Activated CD4-positive, alpha-beta T cell treated with anti-CD3 and anti-CD28 coated beads, Interleukin-2, Interleukin-6, amounts not matched to agents 100 ng/mL and 50 ng/mL, durations not matched to agents 16 hours and 8 hours (primary cell): ENCODE results near the gene TKTL1.
A peak's percentile ranks its signal among the peaks of the same experiment; 100 is the strongest.
"Not testable (repeated sequence)": the region's sequence is repeated elsewhere in the genome, so short reads cannot be mapped to it uniquely, and the experiment has no call there.

ENCODE experiments used
- DNase-seq: peaks from one replicate; pipeline ENCODE4 v3.0.0-alpha.2; 2020

The TKTL1 gene

DNA sequence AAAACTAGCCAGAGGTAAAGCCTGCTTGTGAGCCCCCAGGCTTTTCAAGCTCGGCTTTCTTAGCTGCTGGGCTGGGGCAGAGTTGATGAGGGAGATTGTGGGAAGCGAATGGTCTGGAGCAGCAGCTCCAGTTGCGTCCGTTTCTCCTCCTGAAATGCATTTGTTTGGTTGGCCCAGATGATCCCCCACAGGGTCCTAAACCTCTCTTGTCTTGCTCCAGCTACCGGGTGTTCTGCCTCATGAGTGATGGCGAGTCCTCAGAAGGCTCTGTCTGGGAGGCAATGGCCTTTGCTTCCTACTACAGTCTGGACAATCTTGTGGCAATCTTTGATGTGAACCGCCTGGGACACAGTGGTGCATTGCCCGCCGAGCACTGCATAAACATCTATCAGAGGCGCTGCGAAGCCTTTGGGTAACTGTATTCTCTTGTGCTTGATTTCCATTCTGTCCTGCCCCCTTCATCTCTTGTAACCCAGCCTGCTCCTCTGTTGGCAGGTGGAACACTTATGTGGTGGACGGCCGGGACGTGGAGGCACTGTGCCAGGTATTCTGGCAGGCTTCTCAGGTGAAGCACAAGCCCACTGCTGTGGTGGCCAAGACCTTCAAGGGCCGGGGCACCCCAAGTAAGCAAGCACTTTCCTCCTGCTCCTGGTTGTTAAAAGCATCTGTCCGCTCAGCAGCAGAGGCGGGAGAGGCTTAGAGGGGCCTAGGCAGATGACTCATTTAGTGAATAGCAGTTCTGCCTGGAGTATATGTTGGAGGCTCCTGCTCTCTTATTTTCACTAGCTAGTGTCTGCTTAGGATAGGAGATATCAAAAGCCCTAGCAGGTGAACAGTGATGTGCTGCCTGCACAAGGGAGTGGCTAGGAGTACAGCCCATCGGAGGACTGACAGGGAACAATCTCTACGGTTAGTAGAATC is 15.3 kb downstream of the TKTL1 start:
- DNase-seq: peak; percentile 13

DNA sequence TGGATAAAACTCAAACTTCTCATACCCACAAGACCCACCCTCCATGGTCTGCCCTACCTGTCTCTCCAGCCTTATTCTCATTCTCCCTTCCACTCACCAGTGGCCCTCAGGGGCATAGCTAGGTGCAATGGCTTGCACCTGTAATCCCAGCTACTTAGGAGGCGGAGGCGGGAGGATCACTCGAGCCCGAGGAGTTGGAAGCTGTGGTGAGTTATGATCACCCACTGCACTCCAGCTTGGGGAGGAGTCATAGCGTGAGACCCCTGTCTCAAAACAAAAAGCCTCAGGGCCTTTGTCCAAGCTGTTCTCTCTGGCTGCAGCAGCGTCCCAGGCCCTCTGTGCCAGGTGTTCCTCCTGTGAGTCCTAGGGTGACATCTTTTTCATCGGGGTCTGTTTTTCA is 16.5 kb downstream of the TKTL1 start:
- no peak for DNase-seq

DNA sequence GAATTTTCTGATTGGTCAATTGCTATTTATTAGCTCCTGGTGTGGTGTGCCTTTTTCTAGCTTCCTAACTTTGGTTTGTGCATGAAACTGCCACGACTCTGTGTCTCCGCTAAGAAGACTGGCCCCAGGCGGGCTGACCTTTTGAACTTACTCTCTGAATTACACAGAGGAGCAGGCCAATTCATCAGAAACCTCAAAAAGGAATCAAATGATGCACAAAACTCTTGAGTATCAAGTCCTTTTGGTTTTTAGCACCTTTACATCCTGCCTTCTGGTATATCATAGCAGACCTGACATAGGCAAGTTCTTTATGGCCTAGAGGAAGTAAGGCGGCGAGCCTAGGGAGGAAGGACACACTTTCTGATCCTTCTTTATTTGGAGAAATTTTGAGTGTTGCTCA is 17.6 kb downstream of the TKTL1 start:
- DNase-seq: peak; percentile 60

DNA sequence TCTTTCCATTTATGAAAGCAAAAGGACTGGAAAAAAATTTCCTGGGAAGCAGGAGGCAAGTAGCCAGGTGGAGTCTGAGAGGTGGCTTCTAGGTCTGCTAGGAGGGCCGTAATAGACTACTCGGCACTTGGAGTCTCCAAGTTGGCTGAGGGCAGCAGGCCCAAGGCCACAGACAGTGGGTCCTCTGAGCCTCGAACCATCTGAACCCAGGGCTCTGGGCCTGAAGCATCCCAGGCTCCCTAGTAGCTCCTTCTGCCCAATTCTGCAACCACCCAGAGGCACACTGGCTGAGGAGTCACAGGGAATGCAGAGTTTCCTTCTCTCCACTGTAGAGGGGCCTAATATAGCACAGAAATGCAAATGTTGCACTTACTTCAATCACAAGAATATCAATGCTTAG is 19.8 kb downstream of the TKTL1 start:
- no peak for DNase-seq

DNA sequence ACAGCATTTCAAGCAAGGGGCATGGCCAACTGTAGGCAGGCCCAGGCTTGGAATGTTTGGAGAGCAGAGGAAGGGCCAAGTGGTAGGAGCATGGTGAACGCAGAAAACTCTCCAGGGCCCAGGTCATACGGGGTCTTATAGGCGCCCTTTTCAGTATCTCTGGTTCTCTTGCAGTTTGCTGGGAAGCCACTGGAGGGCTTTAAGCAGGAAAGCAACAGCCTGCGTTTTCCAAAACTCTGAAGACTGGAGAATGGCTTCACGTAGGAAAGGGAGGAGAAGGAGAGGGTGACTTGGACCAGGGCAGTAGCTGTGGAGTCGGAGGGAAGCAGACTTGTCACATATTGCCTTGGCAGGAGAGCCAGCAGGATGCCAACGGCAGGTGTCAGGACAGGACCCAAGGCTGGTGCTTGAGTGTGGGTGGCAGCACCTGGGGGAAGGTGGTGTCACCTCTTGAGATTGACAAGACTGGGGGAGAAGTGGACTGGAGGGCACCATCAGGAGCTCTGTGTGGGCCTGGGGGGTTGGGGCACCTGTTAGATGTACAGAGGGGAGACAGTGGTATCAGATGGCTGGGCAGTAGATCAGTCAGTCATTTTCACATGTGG is 21.9 kb downstream of the TKTL1 start:
- DNase-seq: no peak

DNA sequence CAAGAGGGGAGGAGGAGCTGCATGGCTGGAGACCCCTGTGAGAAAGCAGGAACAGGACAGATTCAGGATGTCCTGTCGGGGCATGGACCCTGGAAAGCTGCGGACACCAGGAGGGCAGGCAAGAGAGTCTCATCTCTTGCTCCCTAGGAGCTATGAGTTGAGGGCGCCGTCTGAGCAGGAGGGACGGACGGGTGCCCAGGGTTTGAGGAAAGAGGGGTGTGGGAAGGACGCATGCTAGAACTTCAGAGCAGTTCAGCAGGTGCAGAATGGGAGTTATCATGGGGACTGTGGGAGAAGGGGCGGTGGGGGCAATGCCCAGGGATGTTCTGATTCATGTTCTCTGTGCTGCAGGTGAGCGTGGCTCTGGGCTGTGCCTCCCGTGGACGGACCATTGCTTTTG is 24.8 kb downstream of the TKTL1 start:
- DNase-seq: no peak

DNA sequence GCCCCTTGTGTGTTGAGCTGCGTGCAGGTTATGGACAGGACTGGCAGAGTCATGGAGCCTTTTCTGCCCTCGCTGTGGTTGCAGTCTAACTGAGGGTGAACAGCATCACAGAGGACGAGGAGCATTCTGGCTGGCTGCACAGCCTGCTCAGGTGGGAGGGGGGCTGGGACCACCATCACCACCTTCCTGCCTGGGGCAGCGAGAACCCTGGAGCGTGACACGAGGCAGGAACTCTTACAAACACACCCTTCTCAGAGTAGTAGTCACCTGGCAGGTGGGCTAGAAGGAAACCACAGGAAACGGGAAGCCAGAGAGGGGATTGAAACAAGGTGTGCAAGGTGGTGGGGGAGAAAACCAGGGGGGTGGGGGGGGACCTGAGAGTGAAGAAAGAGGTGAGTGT is 25.6 kb downstream of the TKTL1 start:
- no peak for DNase-seq

DNA sequence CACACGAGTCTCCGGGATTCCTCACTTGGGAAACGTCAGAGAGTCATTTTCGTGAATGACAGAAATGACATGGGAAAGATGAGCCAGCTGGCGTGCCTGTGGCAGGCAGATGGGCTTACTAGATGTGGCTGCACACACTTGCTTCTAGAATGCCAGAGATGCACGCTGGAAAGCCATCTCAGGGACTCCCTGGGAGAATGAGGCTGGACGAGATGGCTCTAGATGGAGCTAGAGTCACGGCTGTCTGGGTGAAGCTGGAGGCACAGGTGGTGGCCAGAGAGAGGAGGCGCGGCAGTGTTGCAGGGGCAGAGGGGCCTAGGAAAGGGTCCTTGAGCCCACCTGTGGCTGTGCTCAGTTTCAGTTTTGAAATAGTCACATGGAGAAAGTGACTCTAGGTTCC is 26.0 kb downstream of the TKTL1 start:
- DNase-seq: no peak

DNA sequence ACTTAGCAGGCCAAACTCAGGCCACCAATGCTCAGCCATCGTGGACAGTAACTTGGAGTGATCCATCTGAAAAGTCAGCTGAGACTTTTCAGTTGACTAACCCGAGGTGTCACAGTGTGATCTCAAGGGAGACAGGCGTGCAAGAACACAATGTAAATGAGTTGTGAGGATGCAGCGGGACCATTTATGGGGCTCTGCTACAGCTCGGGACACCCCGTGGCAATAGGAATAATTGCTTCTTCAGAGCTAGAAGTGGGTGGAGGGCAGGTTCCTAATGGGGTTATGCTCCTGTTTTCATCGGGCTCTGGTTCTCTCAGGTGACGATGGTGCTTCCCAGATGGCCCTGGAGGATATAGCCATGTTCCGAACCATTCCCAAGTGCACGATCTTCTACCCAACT is 27.3 kb downstream of the TKTL1 start:
- no peak for DNase-seq

DNA sequence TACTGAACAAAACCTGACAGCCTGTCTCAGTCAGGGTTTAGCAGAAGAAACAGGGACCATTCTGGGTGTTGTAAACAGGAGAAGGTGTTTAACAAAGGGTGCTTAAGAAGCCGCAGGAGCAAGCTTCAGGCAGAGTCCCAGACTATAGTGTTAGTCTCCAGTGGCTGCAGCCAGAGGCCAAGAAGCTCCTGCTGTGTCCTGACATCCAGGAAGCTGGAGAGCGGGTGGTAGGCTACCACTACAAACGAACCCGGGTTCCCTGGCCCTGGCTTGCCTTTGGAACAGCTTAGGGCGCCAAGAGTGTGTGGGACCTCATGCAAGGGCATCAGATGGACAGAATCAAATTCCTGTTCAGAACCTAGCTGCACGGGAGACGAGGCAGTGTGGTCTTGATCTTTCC is 27.9 kb downstream of the TKTL1 start:
- DNase-seq: no peak

DNA sequence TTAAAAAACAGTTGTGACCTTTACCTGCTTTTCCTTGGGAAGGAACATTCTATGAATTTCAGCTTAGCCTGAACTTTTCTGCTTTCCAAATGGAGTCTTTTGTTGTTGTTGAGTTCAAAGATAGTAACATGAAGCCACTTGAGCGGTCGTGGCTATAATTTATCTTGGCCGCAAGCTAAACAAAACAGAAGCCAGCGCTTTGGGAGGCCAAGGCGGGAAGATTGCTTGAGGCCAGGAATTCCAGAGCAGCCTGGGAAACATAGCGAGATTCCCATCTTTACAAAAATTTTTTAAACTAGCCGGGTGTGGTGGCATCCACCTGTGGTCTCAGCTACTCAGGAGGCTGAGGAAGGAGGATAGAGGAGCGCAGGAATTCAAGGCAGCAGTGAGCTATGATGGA is 29.9 kb downstream of the TKTL1 start:
- no peak for DNase-seq

DNA sequence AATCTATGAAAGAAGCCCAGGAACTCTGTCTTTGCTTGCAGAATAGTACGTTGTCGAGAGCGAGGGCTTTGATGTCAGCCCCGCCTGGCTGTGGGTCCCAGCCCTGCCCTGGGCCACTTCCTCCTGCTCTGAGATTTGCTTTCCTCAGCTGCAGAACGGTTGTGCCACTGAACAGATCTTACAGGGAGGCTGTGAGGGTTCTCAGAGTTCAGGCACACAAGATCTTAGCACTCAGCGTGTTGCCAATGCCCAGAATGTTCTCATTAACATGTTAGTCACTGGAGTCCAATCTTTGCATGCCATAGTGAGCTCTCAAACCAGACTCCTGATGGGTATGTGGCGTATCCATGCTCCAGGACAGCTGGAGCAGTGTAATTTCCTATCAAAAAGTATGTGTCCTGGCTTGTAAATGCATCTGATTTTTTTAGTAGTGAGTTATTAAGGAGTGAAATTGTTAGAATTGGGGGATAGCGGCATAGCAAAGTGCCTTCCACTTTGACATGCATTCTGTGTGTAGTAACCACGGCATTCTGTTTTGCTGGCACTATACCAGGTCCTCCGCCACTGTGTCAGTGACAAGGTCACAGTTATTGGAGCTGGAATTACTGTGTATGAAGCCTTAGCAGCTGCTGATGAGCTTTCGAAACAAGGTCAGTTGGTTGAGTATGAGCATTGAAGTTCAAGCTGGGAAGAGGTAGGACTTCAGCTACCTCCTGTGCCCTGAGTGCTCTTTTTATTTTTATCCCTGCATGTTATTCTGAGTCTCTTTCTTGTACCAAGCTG is 31.6 kb downstream of the TKTL1 start:
- no peak for DNase-seq

DNA sequence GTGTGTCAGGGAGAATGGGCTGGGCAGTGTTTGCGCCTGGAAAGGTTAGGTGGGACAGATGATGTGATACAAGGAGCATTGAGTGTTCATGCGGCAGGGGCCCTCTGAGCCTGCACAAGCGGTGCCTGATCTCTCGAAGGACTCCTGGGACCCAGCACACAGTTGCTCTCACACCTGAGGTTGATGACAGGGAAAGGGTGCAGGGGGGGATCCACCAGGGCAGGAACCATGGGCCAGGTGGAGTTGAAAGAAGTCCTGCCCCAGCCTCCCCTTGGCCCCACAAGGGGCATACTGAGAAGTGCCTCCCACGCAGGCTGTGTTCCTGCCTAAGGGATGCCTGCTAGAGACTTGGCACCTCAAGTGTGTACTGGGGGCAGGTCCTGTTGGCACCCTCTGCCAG is 33.1 kb downstream of the TKTL1 start:
- no peak for DNase-seq

DNA sequence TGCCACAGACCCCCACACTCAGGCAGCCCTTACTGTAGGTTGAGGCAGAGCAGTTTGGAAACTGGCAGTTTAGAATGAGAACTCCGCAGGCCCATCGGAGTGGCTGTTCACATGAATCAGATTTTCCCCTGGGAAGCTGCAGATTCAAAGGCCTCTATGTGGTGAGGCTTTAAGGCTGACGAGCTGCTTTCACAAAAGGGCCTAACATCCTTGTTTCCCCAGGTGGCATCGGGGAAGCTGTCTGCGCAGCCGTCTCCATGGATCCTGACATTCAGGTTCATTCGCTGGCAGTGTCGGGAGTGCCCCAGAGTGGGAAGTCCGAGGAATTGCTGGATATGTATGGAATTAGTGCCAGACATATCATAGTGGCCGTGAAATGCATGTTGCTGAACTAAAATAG is 33.7 kb downstream of the TKTL1 start:
- no peak for DNase-seq

DNA sequence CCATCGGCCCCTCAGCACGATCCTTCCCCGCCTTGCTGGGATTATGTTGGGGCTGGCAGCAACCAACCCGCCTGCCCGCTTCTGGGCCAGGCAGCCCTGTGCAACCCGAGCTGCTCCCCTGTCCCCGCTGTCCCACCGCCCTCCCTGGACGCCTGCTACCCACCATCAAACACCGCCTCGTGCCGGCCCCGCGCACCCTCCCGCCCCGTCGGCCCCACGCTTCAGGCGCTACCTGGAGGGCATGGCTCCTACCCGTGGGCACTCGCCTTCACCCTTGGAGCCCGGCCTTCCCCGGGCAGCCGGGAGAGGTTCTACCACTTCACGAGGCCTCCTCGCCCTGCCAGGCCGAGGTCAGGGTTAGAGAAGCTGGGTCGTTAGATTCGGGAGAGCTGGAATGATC is 37.0 kb downstream of the TKTL1 start:
- no peak for DNase-seq

DNA sequence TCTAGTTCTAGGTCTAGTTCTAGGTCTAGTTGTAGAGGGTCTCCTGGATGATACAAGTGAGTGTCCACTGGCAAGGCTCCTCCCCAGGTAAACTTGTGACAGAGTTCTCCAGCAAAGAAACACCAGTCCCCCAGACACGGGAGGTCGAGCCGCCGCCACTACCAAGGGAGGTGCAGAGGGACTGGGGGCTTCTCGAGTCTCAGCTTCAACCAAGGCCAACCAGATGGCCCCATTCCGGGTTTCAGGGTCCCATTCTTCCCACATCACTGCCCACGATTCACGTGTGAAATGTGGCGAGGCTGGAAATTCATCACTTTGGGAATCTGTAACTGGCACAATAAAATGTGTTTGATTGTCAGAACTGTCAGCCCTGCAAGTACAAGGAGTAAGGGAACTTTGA is 37.5 kb downstream of the TKTL1 start:
- no peak for DNase-seq

DNA sequence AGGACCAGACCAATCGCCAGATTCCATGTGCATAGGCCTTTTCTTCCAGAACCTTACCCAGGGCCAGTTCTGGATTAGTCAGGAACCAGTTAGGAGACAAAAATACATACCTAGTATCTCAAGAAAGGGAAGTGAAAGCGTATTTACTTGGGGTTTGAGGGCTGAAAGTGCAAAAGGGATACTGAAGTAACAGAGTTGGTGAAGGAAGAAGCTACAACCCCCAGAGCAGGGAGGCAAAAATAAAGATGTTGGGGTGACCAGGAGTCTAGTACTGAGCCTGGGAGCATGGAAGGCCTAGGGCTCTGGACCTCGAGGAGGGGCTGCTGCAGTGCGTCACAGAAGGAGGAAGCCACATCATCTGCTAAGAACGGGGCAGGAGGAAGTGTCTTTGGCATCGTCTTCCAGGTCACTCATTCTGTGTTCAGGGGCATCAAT is 38.3 kb downstream of the TKTL1 start:
- no peak for DNase-seq

DNA sequence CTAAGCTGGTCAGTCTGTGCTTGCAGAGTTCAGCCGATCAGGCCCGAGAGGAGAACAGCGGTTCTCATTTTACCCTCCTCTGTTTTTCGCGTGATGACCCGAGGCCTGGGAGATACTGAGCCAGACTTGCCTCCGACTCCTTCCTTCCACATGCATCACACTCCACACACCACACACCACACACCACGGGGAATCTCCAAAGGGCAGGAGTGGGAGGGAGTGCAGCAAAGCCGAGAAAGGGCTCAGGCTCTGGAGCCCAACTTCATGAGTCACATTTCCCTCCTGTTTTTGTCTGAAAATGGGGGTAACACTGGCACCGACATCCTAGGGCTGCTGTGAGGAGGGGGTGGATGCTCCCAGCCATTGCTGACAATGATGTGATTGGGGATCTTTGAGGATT is 38.9 kb downstream of the TKTL1 start:
- DNase-seq: no peak

DNA sequence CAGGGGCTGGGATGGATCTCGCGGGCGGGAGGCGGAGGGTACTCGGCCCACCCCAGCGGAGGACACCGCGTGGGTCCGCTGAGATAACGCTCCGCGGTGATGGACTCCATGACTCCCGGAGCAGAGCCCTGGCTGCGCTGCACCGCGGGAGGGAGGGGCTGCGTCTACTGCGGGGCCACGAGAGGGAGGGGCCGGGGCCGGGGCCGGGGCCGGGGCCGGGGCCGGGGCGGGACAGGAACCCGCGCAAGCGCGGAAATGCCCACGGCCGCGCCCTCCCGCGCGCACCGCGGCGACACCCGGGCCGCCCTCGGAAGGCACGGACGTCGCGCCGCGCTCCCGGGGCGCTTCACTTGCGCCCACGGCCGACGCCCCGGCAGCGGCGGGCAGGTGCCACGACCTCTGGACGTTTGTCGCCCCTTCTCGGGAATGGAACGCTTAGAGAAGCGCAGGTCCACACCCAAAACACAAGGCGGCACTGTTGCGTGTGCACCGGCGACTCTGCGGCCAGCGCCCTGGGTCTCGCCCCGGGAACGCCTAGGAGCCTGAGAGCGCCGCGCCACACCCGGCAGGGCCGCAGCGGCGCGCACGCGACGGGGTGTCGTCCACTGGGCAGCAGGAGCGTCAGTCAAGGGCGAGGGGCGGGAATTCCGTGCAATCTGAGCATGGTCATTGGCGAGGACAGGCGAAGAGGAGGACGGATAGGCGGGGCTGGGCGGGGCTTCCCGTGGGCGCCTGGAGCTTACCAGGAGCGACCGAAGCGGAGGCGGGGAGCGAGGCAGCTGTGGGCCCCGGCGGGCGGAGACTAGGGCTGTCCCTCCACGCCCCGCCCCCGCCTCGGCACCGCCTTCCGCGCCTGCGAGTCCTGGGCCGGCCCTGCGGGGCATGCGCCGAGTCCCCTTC is 46.1 kb downstream of the TKTL1 start:
- not testable (repeated sequence) for DNase-seq

DNA sequence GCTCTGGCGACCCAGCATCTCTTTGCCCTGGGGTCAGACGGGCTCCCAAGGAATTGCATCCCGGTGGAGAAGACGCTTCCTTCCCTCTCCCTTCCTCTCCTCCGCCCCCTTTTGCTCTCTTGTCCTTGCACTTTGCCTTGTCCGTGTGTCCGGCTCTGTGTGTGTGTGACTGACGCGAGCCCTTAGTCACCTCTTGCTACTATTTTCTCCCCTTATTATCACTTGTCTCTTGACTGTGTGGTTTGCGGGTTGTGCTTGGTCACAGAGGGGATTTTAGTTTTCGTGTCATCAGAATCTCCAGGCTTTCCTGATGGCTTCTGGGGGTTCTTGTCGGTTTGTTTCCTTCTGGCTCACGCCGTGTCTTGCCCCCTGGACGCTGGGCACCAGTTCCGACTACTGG is 47.5 kb downstream of the TKTL1 start:
- not testable (repeated sequence) for DNase-seq

DNA sequence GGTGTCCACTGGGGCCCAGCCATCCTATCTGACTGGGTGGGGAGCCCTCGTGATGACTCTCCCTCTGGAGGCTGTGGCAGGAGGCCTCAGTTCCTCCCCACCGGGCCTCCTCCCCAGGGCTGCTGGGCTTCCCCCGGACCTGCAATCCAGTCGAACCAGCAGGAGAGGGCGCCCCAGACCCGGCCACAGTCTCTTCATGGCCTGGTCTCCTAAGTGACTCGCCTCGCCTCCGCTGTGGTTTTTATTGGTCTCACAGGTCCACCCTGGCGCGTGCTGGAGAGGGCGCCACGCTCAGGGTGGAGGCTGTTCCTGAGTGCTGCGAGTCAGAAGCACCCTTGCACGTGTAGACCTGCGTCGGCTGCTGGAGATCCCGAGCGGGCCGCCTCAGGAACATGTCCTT is 48.0 kb downstream of the TKTL1 start:
- not testable (repeated sequence) for DNase-seq

DNA sequence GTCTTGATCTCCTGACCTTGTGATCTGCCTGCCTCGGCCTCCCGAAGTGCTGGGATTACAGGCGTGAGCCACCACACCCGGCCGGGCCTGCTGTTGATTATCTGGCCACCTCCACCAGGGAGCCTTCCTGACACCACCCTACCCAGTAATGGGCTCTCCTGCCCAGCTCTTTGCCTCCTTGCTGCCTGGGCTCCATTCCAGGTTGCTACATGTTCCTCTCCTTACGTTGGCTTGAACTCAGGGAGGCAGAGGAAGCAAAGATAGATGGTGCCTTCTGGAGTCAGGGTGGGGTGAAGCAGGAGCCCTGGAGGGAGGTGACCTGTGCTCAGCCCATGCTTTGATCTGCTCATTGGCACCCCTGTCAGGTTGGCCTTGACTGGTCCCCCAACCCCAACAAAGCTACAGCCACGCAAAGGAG is 52.5 kb downstream of the TKTL1 start:
- peak; percentile 9 for DNase-seq
